Liver (tissue), 3 donors: ENCODE results near the gene SMIM44.

Source experiments
- CTCF ChIP-seq: fragments of 150-350 bp; IDR thresholded peaks from 2 replicates; pipeline ENCODE4 v1.5.1; 2017; ENCODE audit warnings: improper control_type of control experiment, low read depth, low read length; ENCODE audit not compliant: missing input control
- HNF4A ChIP-seq, 2 donors: conservative IDR thresholded peaks; 2 replicates each; pipeline ENCODE4 v1.6.1; 2016; ENCODE audit warnings: antibody characterized with exemption in 2 of 2, mild to moderate bottlenecking in 2 of 2
- JUND ChIP-seq, 2 donors: IDR thresholded peaks; 2 replicates each; pipeline ENCODE4 v1.6.1; 2016; ENCODE audit warnings: antibody characterized with exemption in 2 of 2
- MAX ChIP-seq: IDR thresholded peaks from 2 replicates; pipeline ENCODE4 v1.6.1; 2016; ENCODE audit warnings: antibody characterized with exemption
- RXRA ChIP-seq, 2 donors: IDR thresholded peaks; 2 replicates each; pipeline ENCODE4 v1.6.1; 2017 to 2018; ENCODE audit warnings: antibody characterized with exemption in 2 of 2, mild to moderate bottlenecking in 1 of 2
- SP1 ChIP-seq: IDR thresholded peaks from 2 replicates; pipeline ENCODE4 v1.6.1; 2018; ENCODE audit warnings: antibody characterized with exemption, mild to moderate bottlenecking
- YY1 ChIP-seq: IDR thresholded peaks from 2 replicates; pipeline ENCODE4 v1.6.1; 2016; ENCODE audit warnings: antibody characterized with exemption, mild to moderate bottlenecking
- TF ChIP-seq, protein P1 (sequence below): IDR thresholded peaks from 2 replicates; pipeline ENCODE4 v1.6.1; 2016; ENCODE audit warnings: antibody characterized with exemption
- donor health status: healthy.
- donor health status: healthy.

DNA sequence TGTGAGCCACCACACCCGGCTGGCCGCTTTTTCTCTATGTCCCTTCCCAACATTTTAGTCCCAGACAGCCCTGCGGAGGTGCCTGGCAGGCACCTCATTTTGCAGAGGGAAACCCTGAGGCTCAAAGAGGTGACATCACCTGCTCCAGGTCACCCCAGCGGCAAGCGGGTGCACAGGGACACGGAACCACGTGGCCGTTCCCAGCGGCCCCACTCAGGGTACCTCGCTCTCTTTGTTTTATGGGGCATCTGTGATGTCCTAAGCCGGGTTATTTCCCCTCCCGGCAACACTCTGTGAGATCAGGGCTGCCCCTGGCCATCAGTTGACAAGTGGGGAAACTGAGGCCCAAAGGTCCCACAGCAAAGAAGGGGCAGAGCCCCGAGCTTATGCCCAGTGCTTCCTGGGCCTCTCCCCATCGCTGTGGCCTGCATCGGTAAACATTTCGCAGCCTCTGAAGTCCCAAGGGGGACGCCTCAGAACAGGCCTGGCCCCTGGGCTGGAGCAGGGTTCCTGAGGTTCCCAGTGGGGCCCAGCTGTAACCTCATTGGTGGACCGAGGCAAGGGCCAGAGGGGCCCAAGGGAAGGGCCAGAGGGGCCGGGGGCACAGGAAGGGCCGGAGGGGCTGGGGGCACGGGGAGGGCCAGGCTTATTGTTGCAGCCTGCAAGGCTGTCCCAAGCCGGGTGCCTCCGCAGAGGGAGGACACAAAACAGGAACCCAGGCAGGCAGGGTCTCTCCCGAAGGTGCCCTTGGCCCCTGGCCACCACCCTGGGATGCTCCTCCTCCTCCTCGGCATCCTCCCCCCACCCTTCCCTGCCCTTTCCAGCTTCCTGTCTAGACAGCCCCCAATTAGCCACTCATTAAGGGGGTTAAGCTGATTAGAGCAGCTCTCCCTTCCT is 41.9 kb downstream of the SMIM44 start:
- TF ChIP-seq CTCF (no peak), HNF4A (conservative IDR thresholded peaks at IDR 0.05) (no peak), YY1 (no peak), RXRA (IDR thresholded peaks at IDR 0.05) (no peak), JUND (IDR thresholded peaks at IDR 0.05) (no peak), MAX (no peak), SP1 (no peak)
- TF ChIP-seq, protein P1, sequence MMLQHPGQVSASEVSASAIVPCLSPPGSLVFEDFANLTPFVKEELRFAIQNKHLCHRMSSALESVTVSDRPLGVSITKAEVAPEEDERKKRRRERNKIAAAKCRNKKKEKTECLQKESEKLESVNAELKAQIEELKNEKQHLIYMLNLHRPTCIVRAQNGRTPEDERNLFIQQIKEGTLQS: no peak
